GF-D8 (cell line): ENCODE results near the gene PALLD.

Experiments used
- DNase-seq: peaks from one replicate; lab custom pipeline; 2025; lab: John Stamatoyannopoulos, UW

Gene PALLD

GRCh38 chr4:168831919-168832762, 335.3 kb downstream of the PALLD start:
- no peak for DNase-seq

- DNase-seq, result no peak
Measured at GRCh38 chr4:168832763-168833575, 336.1 kb downstream of the PALLD start.

- no peak for DNase-seq
Measured at GRCh38 chr4:168833881-168834280, 337.0 kb downstream of the PALLD start.

GRCh38 chr4:168835880-168836454, 339.1 kb downstream of the PALLD start:
- no peak for DNase-seq

- no peak for DNase-seq
Measured at GRCh38 chr4:168836490-168836889, 339.6 kb downstream of the PALLD start.

- no peak for DNase-seq
Measured at GRCh38 chr4:168837922-168838321, 341.1 kb downstream of the PALLD start.

GRCh38 chr4:168839758-168840391, 343.0 kb downstream of the PALLD start:
- no peak for DNase-seq

- DNase-seq, result no peak
Measured at GRCh38 chr4:168840392-168840763, 343.5 kb downstream of the PALLD start.

- DNase-seq, result no peak
Measured at GRCh38 chr4:168841000-168841671, 344.3 kb downstream of the PALLD start.

GRCh38 chr4:168841672-168842019, 344.8 kb downstream of the PALLD start:
- DNase-seq, result no peak

GRCh38 chr4:168842186-168842585, 345.3 kb downstream of the PALLD start:
- DNase-seq, result no peak

- no peak for DNase-seq
Measured at GRCh38 chr4:168843635-168844034, 346.8 kb downstream of the PALLD start.

GRCh38 chr4:168844353-168845049, 347.6 kb downstream of the PALLD start:
- DNase-seq, result no peak

GRCh38 chr4:168845897-168846296, 349.0 kb downstream of the PALLD start:
- no peak for DNase-seq

- no peak for DNase-seq
Measured at GRCh38 chr4:168846414-168846813, 349.6 kb downstream of the PALLD start.

GRCh38 chr4:168847771-168848502, 351.1 kb downstream of the PALLD start:
- no peak for DNase-seq

- no peak for DNase-seq
Measured at GRCh38 chr4:168849030-168849675, 352.3 kb downstream of the PALLD start.

GRCh38 chr4:168849997-168850396, 353.1 kb downstream of the PALLD start:
- DNase-seq, result no peak

GRCh38 chr4:168852387-168852786, 355.5 kb downstream of the PALLD start:
- DNase-seq, result no peak
